ENCODE results near the gene COL18A1.

Gene COL18A1

DNA sequence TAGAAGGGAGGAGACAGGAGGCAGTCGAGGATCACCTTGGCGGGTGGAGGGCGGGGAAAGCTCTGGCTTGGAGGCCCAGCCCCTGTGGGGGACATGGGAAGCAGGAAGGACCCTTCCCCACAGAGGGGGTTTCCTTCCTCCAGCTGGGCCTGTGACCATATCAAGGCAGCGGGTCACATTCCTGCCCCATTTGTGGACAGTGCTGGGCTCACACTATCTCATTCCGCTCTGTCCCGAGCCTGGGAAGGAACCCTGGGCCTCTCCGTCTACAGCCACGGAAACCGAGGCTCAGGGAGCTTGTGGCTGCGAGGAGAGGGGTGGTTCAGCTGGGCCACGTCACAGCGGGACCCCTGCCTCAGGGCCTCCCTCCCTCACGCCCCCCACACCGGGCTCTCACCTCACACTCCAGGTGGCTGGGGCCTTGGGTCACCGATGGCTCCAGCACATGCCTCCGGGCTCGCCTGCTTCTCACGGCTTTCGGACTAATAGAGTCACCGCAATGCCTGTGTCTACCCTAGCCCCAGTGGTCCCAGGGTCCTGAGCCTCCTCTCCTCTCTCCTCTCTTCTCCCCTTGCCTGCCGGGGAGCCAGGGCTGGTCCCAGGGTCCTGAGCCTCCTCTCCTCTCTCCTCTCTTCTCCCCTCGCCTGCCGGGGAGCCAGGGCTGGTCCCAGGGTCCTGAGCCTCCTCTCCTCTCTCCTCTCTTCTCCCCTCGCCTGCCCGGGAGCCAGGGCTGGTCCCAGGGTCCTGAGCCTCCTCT, 80.9 kb downstream of the COL18A1 start:
- no peak overlapping the region for H3K27ac ChIP-seq
- no peak for DNase-seq (ENCODE audit: low read depth, low spot score)

- DNase-seq (ENCODE audit: low read depth, low spot score) = no peak
- H3K27ac ChIP-seq = no peak overlapping the region
Measured at GRCh38 chr21:45486443-45487160, 81.6 kb downstream of the COL18A1 start.

GRCh38 chr21:45487161-45487806, 82.3 kb downstream of the COL18A1 start:
- DNase-seq (ENCODE audit: low read depth, low spot score) = no peak

GRCh38 chr21:45487891-45488600, 83.1 kb downstream of the COL18A1 start:
- no peak for DNase-seq (ENCODE audit: low read depth, low spot score)
- no peak overlapping the region for H3K27ac ChIP-seq

More at GRCh38 chr21:45487161-45487806, 82.3 kb downstream of the COL18A1 start:
- no peak overlapping the region for H3K27ac ChIP-seq

GRCh38 chr21:45488931-45489721, 84.2 kb downstream of the COL18A1 start:
- H3K27ac ChIP-seq = no peak overlapping the region
- DNase-seq (ENCODE audit: low read depth, low spot score) = no peak

- DNase-seq (ENCODE audit: low read depth, low spot score) = no peak
- H3K27ac ChIP-seq = no peak overlapping the region
Measured at GRCh38 chr21:45489722-45489982, 84.7 kb downstream of the COL18A1 start.

GRCh38 chr21:45490049-45490731, 85.2 kb downstream of the COL18A1 start:
- DNase-seq (ENCODE audit: low read depth, low spot score) = no peak
- H3K27ac ChIP-seq = no peak overlapping the region

DNA sequence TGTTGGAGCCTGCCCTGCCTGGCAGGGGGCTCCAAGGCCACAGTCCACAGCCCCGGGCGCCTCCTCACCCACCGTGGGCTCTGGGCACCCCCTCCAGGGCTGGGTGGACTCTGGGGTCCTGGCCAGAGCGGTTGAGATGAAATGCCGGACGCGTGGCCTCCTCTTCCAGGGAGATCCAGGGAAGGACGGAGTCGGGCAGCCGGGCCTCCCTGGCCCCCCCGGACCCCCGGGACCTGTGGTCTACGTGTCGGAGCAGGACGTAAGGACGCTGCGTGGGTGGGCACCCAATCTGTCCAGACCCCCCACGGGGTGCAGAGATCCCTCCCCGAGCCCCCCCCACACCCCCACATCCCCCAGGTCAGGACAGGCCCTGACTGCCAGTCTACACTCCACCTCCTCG, 86.1 kb downstream of the COL18A1 start:
- H3K27ac ChIP-seq = no peak overlapping the region
- no peak for DNase-seq (ENCODE audit: low read depth, low spot score)

GRCh38 chr21:45491623-45492022, 86.7 kb downstream of the COL18A1 start:
- DNase-seq (ENCODE audit: low read depth, low spot score) = no peak
- no peak overlapping the region for H3K27ac ChIP-seq

DNA sequence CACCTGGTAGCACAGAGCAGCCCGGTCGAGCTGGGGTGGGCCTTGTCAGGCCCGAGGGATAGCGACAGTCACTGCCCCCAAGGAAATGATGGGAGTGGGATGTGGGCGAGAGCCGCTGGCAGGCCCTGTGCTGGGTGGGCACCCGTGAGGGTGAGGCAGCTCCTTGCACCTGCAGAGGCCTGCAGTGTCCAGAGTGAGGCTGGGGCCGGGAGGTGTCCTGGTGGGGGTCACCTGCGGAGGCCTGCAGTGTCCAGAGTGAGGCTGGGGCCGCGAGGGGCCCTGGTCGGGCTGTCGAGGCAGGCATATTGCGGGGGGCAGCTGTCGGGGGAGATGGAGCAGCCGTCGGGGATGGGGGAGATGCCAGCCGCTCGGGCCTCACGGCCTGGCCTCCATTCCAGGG, 87.8 kb downstream of the COL18A1 start:
- DNase-seq (ENCODE audit: low read depth, low spot score) = no peak
- H3K27ac ChIP-seq = no peak overlapping the region

- no peak for DNase-seq (ENCODE audit: low read depth, low spot score)
- H3K27ac ChIP-seq = no peak overlapping the region
Measured at GRCh38 chr21:45493401-45494001, 88.5 kb downstream of the COL18A1 start.

GRCh38 chr21:45494135-45494850, 89.3 kb downstream of the COL18A1 start:
- H3K27ac ChIP-seq = no peak overlapping the region
- DNase-seq (ENCODE audit: low read depth, low spot score) = no peak

DNA sequence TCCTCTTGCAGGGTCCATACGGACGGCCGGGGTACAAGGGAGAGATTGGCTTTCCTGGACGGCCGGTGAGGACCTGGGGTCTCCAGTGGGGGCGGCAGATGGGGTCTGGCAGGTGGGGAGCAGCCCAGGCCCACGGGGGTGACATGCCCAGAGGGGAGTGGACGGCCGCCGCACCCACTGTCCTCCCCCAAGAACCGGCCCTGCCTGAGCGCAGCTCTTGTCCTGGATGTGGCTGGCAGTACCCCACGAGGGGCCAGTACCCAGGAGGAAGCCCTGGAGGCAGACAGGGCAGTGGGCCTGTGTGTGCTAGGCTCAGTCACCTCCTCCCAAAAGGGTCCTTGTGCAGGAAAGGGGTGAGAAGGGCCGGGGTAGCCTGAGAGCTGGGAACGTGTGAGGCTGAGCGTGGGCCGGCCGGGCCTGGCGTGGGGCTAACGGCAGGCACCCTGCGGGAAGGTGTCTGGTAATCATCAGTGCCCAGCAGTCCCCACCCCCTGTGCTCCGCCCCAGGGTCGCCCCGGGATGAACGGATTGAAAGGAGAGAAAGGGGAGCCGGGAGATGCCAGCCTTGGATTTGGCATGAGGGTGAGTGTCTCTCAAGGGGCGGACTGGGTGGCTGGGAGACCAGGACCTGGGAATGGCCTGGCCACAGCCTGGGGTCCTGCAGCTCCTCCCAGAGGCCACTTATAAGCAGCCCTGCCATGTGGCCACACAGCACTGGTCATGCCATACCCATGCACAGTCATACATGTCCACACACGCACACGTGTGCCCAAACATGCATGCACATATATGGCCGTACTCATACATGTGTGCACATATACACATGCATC, 90.1 kb downstream of the COL18A1 start:
- no peak for DNase-seq (ENCODE audit: low read depth, low spot score)
- no peak overlapping the region for H3K27ac ChIP-seq

- no peak for DNase-seq (ENCODE audit: low read depth, low spot score)
- H3K27ac ChIP-seq = no peak overlapping the region
Measured at GRCh38 chr21:45496151-45496967, 91.4 kb downstream of the COL18A1 start.

DNA sequence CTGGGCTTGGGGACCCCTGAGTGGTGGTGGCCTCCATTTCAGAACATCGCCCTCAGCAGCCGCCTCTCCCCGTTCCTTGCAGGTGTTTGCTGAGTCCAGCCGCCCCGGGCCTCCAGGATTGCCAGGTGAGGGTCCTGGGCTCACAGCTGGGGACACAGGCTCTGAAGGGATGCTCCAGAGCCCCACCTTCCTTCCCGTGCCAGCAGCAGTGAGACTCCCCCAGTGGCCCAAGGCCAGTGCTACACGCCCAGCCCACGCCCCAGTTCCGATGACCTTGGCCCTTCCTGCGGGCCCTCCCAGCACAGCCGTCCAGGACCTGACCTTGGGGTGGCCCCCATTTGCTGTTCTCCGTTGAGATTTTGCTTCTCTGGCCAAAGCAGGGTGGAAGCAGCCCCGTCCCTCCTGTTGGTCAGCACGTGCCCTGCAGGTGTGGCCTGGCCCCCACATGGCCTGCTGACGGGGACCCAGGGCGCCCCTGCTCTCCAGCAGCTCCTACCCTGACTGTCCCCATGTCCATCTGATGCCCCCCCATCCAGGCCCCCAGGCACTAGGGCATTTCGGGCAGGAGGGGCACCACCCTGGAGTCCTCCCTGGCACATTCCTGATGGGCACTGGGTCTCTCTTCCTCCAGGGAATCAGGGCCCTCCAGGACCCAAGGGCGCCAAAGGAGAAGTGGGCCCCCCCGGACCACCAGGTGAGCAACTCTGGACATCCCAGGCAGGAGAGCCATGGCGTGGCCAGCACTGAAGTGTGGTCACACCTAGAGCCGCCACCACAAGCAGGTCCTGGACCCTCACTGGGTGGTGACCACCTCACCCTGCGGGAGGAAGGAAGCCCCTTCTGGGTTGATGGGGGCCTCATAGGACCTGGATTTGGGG, 92.2 kb downstream of the COL18A1 start:
- DNase-seq (ENCODE audit: low read depth, low spot score) = no peak
- no peak overlapping the region for H3K27ac ChIP-seq

Measured in epithelial cell of prostate (primary cell).